HAP-1 (cell line): ENCODE results near the gene UPK1B.

Experiments
- DNase-seq, 2 experiments: peaks; one replicate each; pipeline ENCODE4 v3.0.0-alpha.2; 2016 to 2020; ENCODE audit warnings: low spot score in 2 of 2
- H3K27me3 ChIP-seq: fragments of 250-450 bp; sonication (Bioruptor Pico); 2 replicates; pipeline ENCODE4 v1.5.1; 2020; ENCODE audit warnings: low read depth, mild to moderate bottlenecking, moderate library complexity
- H3K36me3 ChIP-seq: fragments of 250-450 bp; sonication (Bioruptor Pico); replicated peaks from 2 replicates; pipeline ENCODE4 v1.5.1; 2020; ENCODE audit warnings: mild to moderate bottlenecking
- H3K4me1 ChIP-seq: fragments of 250-450 bp; sonication (Bioruptor Pico); 2 replicates; pipeline ENCODE4 v1.5.1; 2020; ENCODE audit warnings: mild to moderate bottlenecking
- H3K4me3 ChIP-seq: fragments of 250-450 bp; sonication (Bioruptor Pico); 2 replicates; pipeline ENCODE4 v1.5.1; 2020; ENCODE audit warnings: mild to moderate bottlenecking, moderate library complexity
- H3K9me3 ChIP-seq: fragments of 250-450 bp; sonication (Bioruptor Pico); 2 replicates; pipeline ENCODE4 v1.5.1; 2020; ENCODE audit warnings: mild to moderate bottlenecking, moderate library complexity
- in situ Hi-C: fragments of 300-500 bp; cut with MboI; formaldehyde crosslinking; loops from 3 replicates; pipeline ENCODE4 v1.14.3; 2020; ENCODE audit warnings: low sequenced_read_pairs, inconsistent platforms, mixed read lengths

The UPK1B gene

GRCh38 chr3:119191800-119192199 is 18.4 kb downstream of the UPK1B start:
- Histone ChIP-seq H3K27me3 (no peaks in the 10 kb centered on the region), H3K4me1 (no peaks in the 10 kb centered on the region), H3K9me3 (no peaks in the 10 kb centered on the region), H3K36me3 (no peaks in the 10 kb centered on the region), H3K4me3 (no peak overlapping the region)
- no peak for DNase-seq
- in situ Hi-C loops = no loop called here

- no peaks in the 10 kb centered on the region for H3K36me3 ChIP-seq
- H3K4me1 ChIP-seq = no peaks in the 10 kb centered on the region
- in situ Hi-C loops = no loop called here
- no peak for DNase-seq
- H3K27me3 ChIP-seq = no peaks in the 10 kb centered on the region
- H3K9me3 ChIP-seq = no peaks in the 10 kb centered on the region
- no peak overlapping the region for H3K4me3 ChIP-seq
These were observed 21.1 kb downstream of the UPK1B start for GRCh38 chr3:119194237-119195150.

- no peaks in the 10 kb centered on the region for H3K9me3 ChIP-seq
- no peaks in the 10 kb centered on the region for H3K27me3 ChIP-seq
- H3K36me3 ChIP-seq = no peaks in the 10 kb centered on the region
- in situ Hi-C loops = no loop called here
- H3K4me1 ChIP-seq = no peaks in the 10 kb centered on the region
- no peak overlapping the region for H3K4me3 ChIP-seq
- DNase-seq = no peak
These were observed 21.7 kb downstream of the UPK1B start for GRCh38 chr3:119195151-119195476.

DNA sequence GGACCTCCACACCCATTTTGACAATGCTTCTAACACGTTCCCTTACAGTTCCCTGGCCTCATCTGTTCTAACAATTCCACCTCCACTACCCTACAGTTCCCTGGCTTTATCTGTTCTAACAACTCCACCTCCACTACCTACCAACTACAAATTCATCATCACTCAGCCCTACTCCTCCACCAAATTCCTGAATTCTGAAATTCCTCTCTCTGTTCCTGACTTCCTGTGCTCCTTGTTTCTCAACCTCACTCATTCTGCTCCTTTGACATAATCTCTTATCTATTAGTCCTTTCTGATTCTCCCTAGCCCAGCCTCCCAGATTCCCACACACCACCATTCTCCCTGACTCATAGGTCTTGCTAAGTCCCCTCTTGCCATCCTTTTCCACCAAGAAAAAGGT is 22.5 kb downstream of the UPK1B start:
- in situ Hi-C loops = no loop called here
- no peaks in the 10 kb centered on the region for H3K36me3 ChIP-seq
- no peaks in the 10 kb centered on the region for H3K9me3 ChIP-seq
- no peaks in the 10 kb centered on the region for H3K27me3 ChIP-seq
- DNase-seq = no peak
- H3K4me3 ChIP-seq = no peak overlapping the region
- no peaks in the 10 kb centered on the region; the same call in 1 of the 2 replicates for H3K4me1 ChIP-seq

DNA sequence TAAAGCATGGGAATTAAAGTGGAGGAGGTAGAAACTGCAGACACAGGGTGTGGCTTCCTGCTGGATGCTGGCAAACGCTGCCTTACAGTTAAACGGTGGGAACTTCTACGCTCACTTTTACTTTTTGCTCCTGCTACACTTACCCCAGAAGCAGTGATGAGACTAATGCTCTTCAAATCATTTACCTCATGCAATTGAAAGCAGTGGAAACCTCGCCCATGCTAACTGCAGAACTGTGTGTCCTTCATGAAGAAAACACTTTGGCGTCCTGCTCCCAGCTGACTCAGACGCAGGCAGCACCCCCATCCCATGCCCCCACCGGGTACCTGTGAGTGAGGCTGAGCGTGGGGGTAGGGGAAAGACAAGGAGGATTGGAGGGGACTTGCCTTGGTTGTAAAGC is 31.8 kb downstream of the UPK1B start:
- no peaks in the 10 kb centered on the region for H3K9me3 ChIP-seq
- H3K27me3 ChIP-seq = no peaks in the 10 kb centered on the region
- in situ Hi-C loops = no loop called here
- no peak overlapping the region for H3K4me3 ChIP-seq
- H3K4me1 ChIP-seq = no peaks in the 10 kb centered on the region; the same call in 1 of the 2 replicates
- H3K36me3 ChIP-seq = no peaks in the 10 kb centered on the region
- DNase-seq = no peak

DNA sequence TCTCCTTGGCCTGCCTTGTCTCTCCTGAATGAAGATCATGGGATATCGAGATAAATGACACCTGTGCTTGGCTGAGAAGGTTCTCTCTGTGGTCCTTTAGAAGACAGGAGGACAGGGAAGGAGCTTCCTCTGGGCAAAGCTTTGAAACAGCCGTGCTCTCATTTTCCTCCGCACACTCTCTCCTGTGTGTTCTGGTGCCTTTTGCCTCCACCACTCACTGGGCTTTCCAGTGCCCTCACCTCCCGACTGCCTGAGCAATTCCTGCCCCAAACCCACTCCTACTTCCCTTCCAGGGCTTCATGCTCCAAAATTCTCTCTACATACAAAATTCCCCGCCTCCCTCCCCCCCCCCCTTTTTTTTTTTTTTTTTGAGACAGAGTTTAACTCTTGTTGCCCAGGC is 32.3 kb downstream of the UPK1B start:
- no peaks in the 10 kb centered on the region; the same call in 1 of the 2 replicates for H3K4me1 ChIP-seq
- no peaks in the 10 kb centered on the region; the same call in 1 of the 2 replicates for H3K36me3 ChIP-seq
- no peaks in the 10 kb centered on the region for H3K27me3 ChIP-seq
- in situ Hi-C loops = no loop called here
- no peak overlapping the region for H3K4me3 ChIP-seq
- DNase-seq = no peak
- no peaks in the 10 kb centered on the region for H3K9me3 ChIP-seq

- Histone ChIP-seq H3K4me3 (no peak overlapping the region), H3K36me3 (peaks cover 2% of the 10 kb centered on the region), H3K4me1 (no peaks in the 10 kb centered on the region), H3K9me3 (no peaks in the 10 kb centered on the region), H3K27me3 (no peaks in the 10 kb centered on the region)
- in situ Hi-C loops = no loop called here
- DNase-seq = no peak
These were observed 33.5 kb downstream of the UPK1B start for GRCh38 chr3:119206611-119207511.

- Histone ChIP-seq H3K27me3 (no peaks in the 10 kb centered on the region), H3K36me3 (peaks cover 8% of the 10 kb centered on the region), H3K4me3 (no peak overlapping the region), H3K4me1 (no peaks in the 10 kb centered on the region), H3K9me3 (no peaks in the 10 kb centered on the region)
- in situ Hi-C loops = no loop called here
- no peak for DNase-seq
These were observed 34.1 kb downstream of the UPK1B start for GRCh38 chr3:119207512-119207875.

- peaks cover 35% of the 10 kb centered on the region for H3K36me3 ChIP-seq
These were observed 37.8 kb downstream of the UPK1B start for GRCh38 chr3:119211193-119211592.

GRCh38 chr3:119211803-119212202 is 38.4 kb downstream of the UPK1B start:
- no peak overlapping the region for H3K4me3 ChIP-seq
- H3K36me3 ChIP-seq = peaks cover 41% of the 10 kb centered on the region
- in situ Hi-C loops = no loop called here
- no peak for DNase-seq
- H3K9me3 ChIP-seq = no peaks in the 10 kb centered on the region
- no peaks in the 10 kb centered on the region for H3K4me1 ChIP-seq
- no peaks in the 10 kb centered on the region for H3K27me3 ChIP-seq

More at GRCh38 chr3:119211193-119211592, 37.8 kb downstream of the UPK1B start:
- Histone ChIP-seq H3K4me3 (no peak overlapping the region), H3K9me3 (no peaks in the 10 kb centered on the region), H3K4me1 (no peaks in the 10 kb centered on the region), H3K27me3 (no peaks in the 10 kb centered on the region)
- in situ Hi-C loops = no loop called here
- DNase-seq = no peak

DNA sequence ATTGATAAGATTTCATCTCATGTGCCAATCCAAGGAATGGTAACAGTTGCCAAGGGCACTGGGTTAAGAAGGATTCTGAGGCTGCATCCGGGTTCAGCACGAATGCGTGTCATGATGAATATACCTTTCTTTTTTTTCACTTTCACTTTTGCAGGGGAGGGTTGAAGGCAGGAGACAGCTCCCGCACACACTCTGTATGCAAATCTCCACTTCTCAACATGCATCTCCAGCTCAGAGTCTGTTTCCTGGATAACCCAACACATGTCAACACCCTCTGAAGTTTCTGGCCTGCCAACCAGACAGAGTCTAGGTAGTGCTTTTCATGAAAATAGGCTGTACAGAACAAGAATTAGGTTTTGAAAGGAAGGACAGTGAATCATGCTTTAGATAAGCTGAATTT is 45.7 kb downstream of the UPK1B start:
- no peak overlapping the region for H3K4me3 ChIP-seq
- H3K9me3 ChIP-seq = no peaks in the 10 kb centered on the region
- no peaks in the 10 kb centered on the region for H3K27me3 ChIP-seq
- peaks cover 66% of the 10 kb centered on the region for H3K36me3 ChIP-seq
- in situ Hi-C loops = no loop called here
- DNase-seq = no peak
- no peaks in the 10 kb centered on the region for H3K4me1 ChIP-seq

DNA sequence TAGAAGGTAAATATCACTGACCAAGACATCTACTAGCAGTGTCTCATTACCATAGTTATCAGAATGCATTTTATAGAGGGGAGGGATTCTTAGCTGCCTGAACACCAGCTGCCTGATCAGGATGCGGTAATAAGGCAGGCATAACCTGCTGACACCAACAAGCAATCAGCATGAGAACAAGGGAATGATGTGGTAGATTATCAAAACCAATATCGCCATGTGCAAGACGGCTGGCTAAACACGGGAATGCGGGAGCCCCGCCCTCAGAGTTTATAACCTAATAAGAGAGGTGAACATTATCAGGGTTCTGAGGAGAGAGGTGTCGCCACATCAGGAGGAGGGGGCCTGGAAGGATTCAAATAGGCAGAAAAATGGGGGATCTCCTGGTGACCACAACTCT is 46.8 kb downstream of the UPK1B start:
- peaks cover 60% of the 10 kb centered on the region for H3K36me3 ChIP-seq
- no peaks in the 10 kb centered on the region for H3K27me3 ChIP-seq
- in situ Hi-C loops = no loop called here
- H3K4me3 ChIP-seq = no peak overlapping the region
- no peaks in the 10 kb centered on the region for H3K9me3 ChIP-seq
- no peak for DNase-seq
- no peaks in the 10 kb centered on the region for H3K4me1 ChIP-seq

- H3K4me1 ChIP-seq = no peaks in the 10 kb centered on the region
- H3K9me3 ChIP-seq = no peaks in the 10 kb centered on the region
- H3K36me3 ChIP-seq = peaks cover 56% of the 10 kb centered on the region
- DNase-seq = no peak
- H3K4me3 ChIP-seq = no peak overlapping the region
- in situ Hi-C loops = no loop called here
- H3K27me3 ChIP-seq = no peaks in the 10 kb centered on the region
These were observed 47.7 kb downstream of the UPK1B start for GRCh38 chr3:119220970-119221667.
